ENCODE measurements around the gene CXCR1. TPM values are rescaled to one million over a fixed set of nuclear protein-coding genes. Genes with fewer than 3 reads are reported as not detected.
"Not testable (repeated sequence)": the region's sequence is repeated elsewhere in the genome, so short reads cannot be mapped to it uniquely, and the experiment has no call there.

CXCR1 gene
- total RNA-seq, 4 donors from 2014 or later: 1.8 TPM; not detected in 3

DNA sequence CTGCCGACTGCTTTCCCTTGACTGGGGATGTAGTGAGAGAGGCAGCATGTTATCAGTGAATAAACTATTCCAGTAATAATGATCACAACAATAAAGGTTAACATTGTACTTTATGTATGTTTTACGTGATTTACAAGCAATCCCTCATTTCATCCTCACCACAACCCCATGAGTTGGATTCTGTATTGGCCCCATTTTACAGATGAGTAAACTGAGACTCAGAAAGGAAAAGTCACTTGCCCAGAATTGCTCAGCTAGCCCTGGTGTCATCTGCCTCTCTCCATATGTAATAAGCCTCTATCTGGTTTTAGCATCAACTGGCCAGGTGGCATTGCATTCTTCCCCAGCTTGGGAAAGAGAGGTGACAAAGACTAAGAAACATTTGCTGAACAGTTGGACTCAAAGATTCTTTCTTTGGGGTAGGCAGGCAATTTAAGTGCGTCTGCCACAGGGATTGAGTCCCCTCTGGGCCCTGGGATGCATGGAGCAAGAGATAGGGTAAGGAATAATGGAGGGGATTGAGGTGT lies 38.8 kb downstream of the CXCR1 start:
- WGBS, 2 donors (ENCODE audit: low coverage in 1 of 2): 71 to 83% methylated on average over 2 to 3 of the region's 3 CpGs
- TF ChIP-seq EP300 (IDR thresholded peaks at IDR 0.05): no peak
- TF ChIP-seq, protein P1, sequence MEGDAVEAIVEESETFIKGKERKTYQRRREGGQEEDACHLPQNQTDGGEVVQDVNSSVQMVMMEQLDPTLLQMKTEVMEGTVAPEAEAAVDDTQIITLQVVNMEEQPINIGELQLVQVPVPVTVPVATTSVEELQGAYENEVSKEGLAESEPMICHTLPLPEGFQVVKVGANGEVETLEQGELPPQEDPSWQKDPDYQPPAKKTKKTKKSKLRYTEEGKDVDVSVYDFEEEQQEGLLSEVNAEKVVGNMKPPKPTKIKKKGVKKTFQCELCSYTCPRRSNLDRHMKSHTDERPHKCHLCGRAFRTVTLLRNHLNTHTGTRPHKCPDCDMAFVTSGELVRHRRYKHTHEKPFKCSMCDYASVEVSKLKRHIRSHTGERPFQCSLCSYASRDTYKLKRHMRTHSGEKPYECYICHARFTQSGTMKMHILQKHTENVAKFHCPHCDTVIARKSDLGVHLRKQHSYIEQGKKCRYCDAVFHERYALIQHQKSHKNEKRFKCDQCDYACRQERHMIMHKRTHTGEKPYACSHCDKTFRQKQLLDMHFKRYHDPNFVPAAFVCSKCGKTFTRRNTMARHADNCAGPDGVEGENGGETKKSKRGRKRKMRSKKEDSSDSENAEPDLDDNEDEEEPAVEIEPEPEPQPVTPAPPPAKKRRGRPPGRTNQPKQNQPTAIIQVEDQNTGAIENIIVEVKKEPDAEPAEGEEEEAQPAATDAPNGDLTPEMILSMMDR (IDR thresholded peaks at IDR 0.05): no peak
- no peak for TF ChIP-seq POLR2AphosphoS5 (IDR thresholded peaks at IDR 0.05)
- TF ChIP-seq POLR2A (IDR thresholded peaks at IDR 0.05): no peak
- Histone ChIP-seq H3K27ac (no peak overlapping the region), H3K4me1 (no peaks in the 10 kb centered on the region), H3K36me3 (no peaks in the 10 kb centered on the region), H3K4me3 (no peak overlapping the region), H3K9me3 (peaks cover 0 to 3% (median 0%) of the 10 kb centered on the region in 3 donors), H3K27me3 (peaks cover 29% of the 10 kb centered on the region)
- no peak for ATAC-seq

DNA sequence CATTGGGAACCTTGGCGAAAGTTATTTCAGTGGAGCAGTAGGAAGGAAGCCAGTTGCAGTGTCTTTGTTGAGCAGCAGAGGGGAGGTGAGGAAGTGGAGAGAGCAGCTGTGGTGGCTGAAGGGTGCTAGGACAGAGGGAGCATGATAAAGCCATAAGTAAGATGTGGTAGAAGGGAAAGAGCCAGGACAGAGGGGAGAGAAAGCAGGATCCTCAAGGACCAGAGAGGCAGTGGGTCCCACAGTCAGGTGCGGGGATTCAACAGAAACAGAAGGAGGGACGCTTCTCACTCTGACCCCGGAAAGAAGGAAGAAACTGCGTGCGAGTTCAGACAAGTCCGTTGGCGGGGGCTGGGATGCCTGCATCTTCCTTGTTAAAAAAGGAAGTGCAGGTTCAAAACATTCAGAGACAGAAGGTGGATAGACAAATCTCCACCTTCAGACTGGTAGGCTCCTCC lies 41.1 kb downstream of the CXCR1 start, which contains the start of gene CXCR2:
Gene CXCR2, plus strand, starts transcription at position 403 of the 455 bp plus-strand sequence. CDS start 8,774 bp downstream, outside the sequence.
- Histone ChIP-seq H3K27me3 (peaks cover 29% of the 10 kb centered on the region), H3K4me3 (no peak within 1 kb of the TSS), H3K9me3 (peaks cover 0 to 27% (median 0%) of the 10 kb centered on the region in 3 donors), H3K4me1 (no peaks in the 10 kb centered on the region), H3K36me3 (no peaks in the 10 kb centered on the region), H3K27ac (no peak within 1 kb of the TSS)
- TF ChIP-seq, protein P1 (IDR thresholded peaks at IDR 0.05): no peak
- TF ChIP-seq POLR2A (IDR thresholded peaks at IDR 0.05) (no peak), POLR2AphosphoS5 (IDR thresholded peaks at IDR 0.05) (no peak), EP300 (IDR thresholded peaks at IDR 0.05) (no peak)
- 65 to 87% methylated on average over 4 to 8 of the region's 8 CpGs for whole genome bisulfite sequencing, 2 donors (ENCODE audit: low coverage in 1 of 2)
- no peak for ATAC-seq

DNA sequence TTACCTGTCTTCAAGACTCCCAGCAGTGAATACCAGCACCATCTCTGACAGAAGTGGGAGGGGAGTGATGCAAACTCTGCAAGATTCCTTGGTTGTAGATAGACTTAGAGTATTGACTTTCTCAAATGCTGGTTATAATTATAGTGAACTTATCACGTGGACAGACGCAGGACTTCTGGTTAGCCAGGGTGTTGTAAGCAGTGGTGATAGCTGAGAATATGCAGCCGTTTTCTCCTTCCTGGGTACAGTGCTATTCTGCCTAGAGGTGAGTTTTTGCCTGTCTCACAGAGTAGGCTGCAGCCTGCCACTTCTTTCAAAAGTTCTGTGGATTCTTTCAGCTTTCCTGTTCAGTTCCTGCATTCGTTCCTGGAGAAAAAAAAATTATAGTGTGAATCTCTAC lies 41.7 kb downstream of the CXCR1 start:
- 41 to 46% methylated on average over 4 of the region's 4 CpGs for WGBS, 2 donors (ENCODE audit: low coverage in 1 of 2)
- ATAC-seq: no peak
- no peak overlapping the region for H3K4me3 ChIP-seq
- no peaks in the 10 kb centered on the region for H3K36me3 ChIP-seq
- H3K27me3 ChIP-seq: peaks cover 29% of the 10 kb centered on the region
- H3K27ac ChIP-seq: no peak overlapping the region
- peaks cover 0 to 28% (median 0%) of the 10 kb centered on the region in 3 donors for H3K9me3 ChIP-seq
- no peaks in the 10 kb centered on the region for H3K4me1 ChIP-seq
- TF ChIP-seq EP300 (IDR thresholded peaks at IDR 0.05): no peak
- TF ChIP-seq POLR2AphosphoS5 (IDR thresholded peaks at IDR 0.05): no peak
- TF ChIP-seq, protein P1 (IDR thresholded peaks at IDR 0.05): no peak
- no peak for TF ChIP-seq POLR2A (IDR thresholded peaks at IDR 0.05)

DNA sequence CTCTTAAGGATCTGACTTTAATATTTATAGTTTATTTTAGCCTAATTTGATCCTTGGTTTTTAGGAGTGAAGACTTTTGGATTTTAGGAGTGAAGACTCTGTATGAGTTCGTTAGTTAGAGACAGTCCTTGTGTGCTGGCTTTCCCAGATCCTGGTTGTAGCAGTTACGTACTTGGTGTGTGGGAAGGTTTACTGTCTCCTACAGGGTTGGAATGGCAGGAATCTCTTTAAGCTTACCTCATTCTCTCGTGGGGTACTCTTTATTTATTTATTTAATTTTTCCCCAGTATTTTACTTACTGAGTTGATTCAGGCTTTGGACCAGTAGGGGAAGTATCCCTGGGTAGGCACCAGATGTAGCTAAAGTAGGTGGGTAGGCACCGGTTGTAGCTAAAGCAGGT lies 42.8 kb downstream of the CXCR1 start:
- Histone ChIP-seq H3K27me3 (peaks cover 25% of the 10 kb centered on the region), H3K27ac (no peak overlapping the region), H3K4me3 (no peak overlapping the region), H3K4me1 (no peaks in the 10 kb centered on the region), H3K36me3 (no peaks in the 10 kb centered on the region), H3K9me3 (peaks cover 0 to 28% (median 0%) of the 10 kb centered on the region in 3 donors)
- 62 to 100% methylated on average over 1 to 3 of the region's 4 CpGs for WGBS, 2 donors (ENCODE audit: low coverage in 1 of 2)
- TF ChIP-seq POLR2A (IDR thresholded peaks at IDR 0.05): no peak
- TF ChIP-seq, protein P1 (IDR thresholded peaks at IDR 0.05): no peak
- TF ChIP-seq POLR2AphosphoS5 (IDR thresholded peaks at IDR 0.05): no peak
- TF ChIP-seq EP300 (IDR thresholded peaks at IDR 0.05): no peak
- no peak for ATAC-seq

DNA sequence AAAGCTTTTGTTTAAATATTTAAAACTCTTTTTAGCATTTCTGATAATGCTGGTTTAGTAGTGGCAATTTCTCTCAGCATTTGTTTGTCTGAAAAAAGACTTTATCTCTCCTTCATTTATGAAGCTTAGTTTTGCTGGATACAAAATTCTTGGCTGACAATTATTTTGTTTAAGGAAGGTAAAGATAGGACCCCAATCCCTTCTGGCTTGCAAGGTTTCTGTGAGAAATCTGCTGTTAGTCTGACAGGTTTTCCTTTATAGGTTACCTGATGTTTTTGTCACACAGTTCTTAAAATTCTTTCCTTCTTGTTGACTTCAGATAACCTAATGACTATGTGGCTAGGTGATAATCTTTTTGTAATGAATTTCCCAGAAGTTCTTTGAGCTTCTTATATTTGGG lies 44.5 kb downstream of the CXCR1 start:
- not testable (repeated sequence) for H3K27ac ChIP-seq, H3K4me1 ChIP-seq, H3K4me3 ChIP-seq, ATAC-seq, H3K36me3 ChIP-seq
- peaks cover 19% of the 10 kb centered on the region for H3K27me3 ChIP-seq
- peaks cover 0 to 28% (median 0%) of the 10 kb centered on the region in 3 donors for H3K9me3 ChIP-seq

DNA sequence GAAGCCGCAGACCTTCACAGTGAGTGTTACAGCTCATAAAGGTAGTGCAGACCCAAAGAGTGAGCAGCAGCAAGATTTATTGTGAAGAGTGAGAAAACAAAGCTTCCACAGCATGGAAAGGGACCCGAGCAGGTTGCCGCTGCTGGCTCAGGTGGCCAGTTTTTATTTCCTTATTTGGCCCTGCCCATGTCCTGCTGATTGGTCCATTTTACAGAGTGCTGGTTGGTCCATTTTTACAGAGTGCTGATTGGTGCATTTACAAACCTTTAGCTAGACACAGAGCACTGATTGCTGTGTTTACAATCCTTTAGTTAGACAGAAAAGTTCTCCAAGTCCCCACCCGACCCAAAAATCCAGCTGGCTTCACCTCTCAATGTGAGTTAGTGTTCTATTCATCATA lies 45.0 kb downstream of the CXCR1 start:
- WGBS, 2 donors (ENCODE audit: low coverage in 1 of 2): 78 to 79% methylated on average over 1 to 3 of the region's 4 CpGs
- Histone ChIP-seq H3K9me3 (peaks cover 0 to 32% (median 0%) of the 10 kb centered on the region in 3 donors), H3K27me3 (peaks cover 19% of the 10 kb centered on the region)
- not testable (repeated sequence) for H3K27ac ChIP-seq, H3K4me3 ChIP-seq, H3K36me3 ChIP-seq, H3K4me1 ChIP-seq, ATAC-seq

Measured in gastroesophageal sphincter (tissue), 4 donors.